Activated CD4-positive, alpha-beta memory T cell treated with anti-CD3 and anti-CD28 coated beads, Interleukin-2, amount 10 ng/mL, durations not matched to agents 7 days and 5 days (primary cell): ENCODE measurements around the gene SH3TC1. TPM values are rescaled to one million over a fixed set of nuclear protein-coding genes. Genes with fewer than 3 reads are reported as not detected.

Experiments
- CTCF ChIA-PET: fragments of 350-600 bp; sonication (Branson Sonifier 250); formaldehyde crosslinking; loops from one replicate; lab custom pipeline; 2021; ENCODE audit warnings: antibody characterized with exemption, inconsistent platforms; lab: Charles Lee
- POLR2A ChIA-PET: fragments of 350-600 bp; sonication (Branson Sonifier 250); formaldehyde crosslinking; loops from one replicate; lab custom pipeline; 2021; ENCODE audit warnings: antibody characterized with exemption; lab: Charles Lee
- DNase-seq: peaks from one replicate; pipeline ENCODE4 v3.0.0-alpha.2; 2020
- H3K27ac Mint-ChIP-seq: one replicate; pipeline ENCODE4 v1.8.0; 2021; ENCODE audit warnings: mild to moderate bottlenecking, mixed read lengths
- H3K27me3 Mint-ChIP-seq: one replicate; pipeline ENCODE4 v1.8.0; 2021; ENCODE audit warnings: mixed read lengths
- H3K36me3 Mint-ChIP-seq: one replicate; pipeline ENCODE4 v1.8.0; 2021; ENCODE audit warnings: low read depth, mixed read lengths
- H3K4me1 Mint-ChIP-seq: one replicate; pipeline ENCODE4 v1.8.0; 2021; ENCODE audit warnings: mixed read lengths
- H3K4me3 Mint-ChIP-seq: one replicate; pipeline ENCODE4 v1.8.0; 2021; ENCODE audit warnings: mild to moderate bottlenecking, mixed read lengths
- H3K9me3 Mint-ChIP-seq: one replicate; pipeline ENCODE4 v1.8.0; 2021; ENCODE audit warnings: mixed read lengths
- total RNA-seq, 2 experiments: library from RNA; stranded (reverse); gene quantifications; one replicate each; pipeline ENCODE4 v1.2.3, GENCODE V29; 2021

Gene SH3TC1
- total RNA-seq, 2 experiments from 2014 or later: 16.8 to 19.5 TPM

GRCh38 chr4:8210010-8210409 is 10.9 kb downstream of the SH3TC1 start:
- H3K36me3 Mint-ChIP-seq: no peaks in the 10 kb centered on the region
- H3K9me3 Mint-ChIP-seq: no peaks in the 10 kb centered on the region
- no peak for DNase-seq
- no peaks in the 10 kb centered on the region for H3K4me1 Mint-ChIP-seq
- H3K4me3 Mint-ChIP-seq: no peak overlapping the region
- ChIA-PET CTCF (no interaction called here), POLR2A (no interaction called here)
- H3K27ac Mint-ChIP-seq: no peak overlapping the region
- H3K27me3 Mint-ChIP-seq: no peaks in the 10 kb centered on the region

- Mint-ChIP-seq H3K4me1 (no peaks in the 10 kb centered on the region), H3K9me3 (no peaks in the 10 kb centered on the region)
- no peak for DNase-seq
These were observed 11.5 kb downstream of the SH3TC1 start for GRCh38 chr4:8210616-8211015.

GRCh38 chr4:8211251-8211650 is 12.2 kb downstream of the SH3TC1 start:
- Mint-ChIP-seq H3K36me3 (no peaks in the 10 kb centered on the region), H3K27me3 (no peaks in the 10 kb centered on the region), H3K27ac (no peak overlapping the region), H3K4me1 (no peaks in the 10 kb centered on the region), H3K9me3 (no peaks in the 10 kb centered on the region), H3K4me3 (no peak overlapping the region)
- CTCF ChIA-PET: no interaction called here
- DNase-seq: no peak
- POLR2A ChIA-PET: no interaction called here

More at GRCh38 chr4:8210616-8211015, 11.5 kb downstream of the SH3TC1 start:
- ChIA-PET POLR2A (no interaction called here), CTCF (no interaction called here)
- H3K36me3 Mint-ChIP-seq: no peaks in the 10 kb centered on the region
- H3K27ac Mint-ChIP-seq: no peak overlapping the region
- no peak overlapping the region for H3K4me3 Mint-ChIP-seq
- no peaks in the 10 kb centered on the region for H3K27me3 Mint-ChIP-seq

- Mint-ChIP-seq H3K9me3 (no peaks in the 10 kb centered on the region), H3K27ac (no peak overlapping the region), H3K27me3 (no peaks in the 10 kb centered on the region), H3K4me1 (no peaks in the 10 kb centered on the region), H3K4me3 (no peak overlapping the region), H3K36me3 (no peaks in the 10 kb centered on the region)
- no peak for DNase-seq
- ChIA-PET POLR2A (interaction anchor here (1.5 kb wide), 1 partner anchor 13 kb away, joined by 4 read pairs; the partner anchor contains the start of gene SH3TC1), CTCF (no interaction called here)
These were observed 12.9 kb downstream of the SH3TC1 start for GRCh38 chr4:8211737-8212581.

- no peaks in the 10 kb centered on the region for H3K9me3 Mint-ChIP-seq
These were observed 13.5 kb downstream of the SH3TC1 start for GRCh38 chr4:8212622-8213021.

GRCh38 chr4:8213121-8213520 is 14.0 kb downstream of the SH3TC1 start:
- Mint-ChIP-seq H3K4me3 (no peak overlapping the region), H3K27me3 (no peaks in the 10 kb centered on the region), H3K4me1 (peaks cover under 1% of the 10 kb centered on the region), H3K27ac (no peak overlapping the region), H3K9me3 (no peaks in the 10 kb centered on the region), H3K36me3 (no peaks in the 10 kb centered on the region)
- no peak for DNase-seq
- ChIA-PET POLR2A (interaction anchor here (1.5 kb wide), 1 partner anchor 14 kb away, joined by 4 read pairs; the partner anchor contains the start of gene SH3TC1), CTCF (interaction anchor here (0.7 kb wide), 1 partner anchor 892 kb away, joined by 3 read pairs; no protein-coding TSS in a partner anchor)

More at GRCh38 chr4:8212622-8213021, 13.5 kb downstream of the SH3TC1 start:
- ChIA-PET POLR2A (interaction anchor here (1.5 kb wide), 1 partner anchor 14 kb away, joined by 4 read pairs; the partner anchor contains the start of gene SH3TC1), CTCF (no interaction called here)
- H3K27me3 Mint-ChIP-seq: no peaks in the 10 kb centered on the region
- no peaks in the 10 kb centered on the region for H3K36me3 Mint-ChIP-seq
- H3K27ac Mint-ChIP-seq: no peak overlapping the region
- DNase-seq: no peak
- H3K4me1 Mint-ChIP-seq: no peaks in the 10 kb centered on the region
- H3K4me3 Mint-ChIP-seq: no peak overlapping the region

GRCh38 chr4:8214136-8214535 is 15.0 kb downstream of the SH3TC1 start:
- ChIA-PET POLR2A (no interaction called here), CTCF (no interaction called here)
- H3K4me3 Mint-ChIP-seq: no peak overlapping the region
- H3K27me3 Mint-ChIP-seq: no peaks in the 10 kb centered on the region
- no peak for DNase-seq
- no peaks in the 10 kb centered on the region for H3K36me3 Mint-ChIP-seq
- peaks cover 5% of the 10 kb centered on the region for H3K4me1 Mint-ChIP-seq
- H3K27ac Mint-ChIP-seq: no peak overlapping the region
- H3K9me3 Mint-ChIP-seq: no peaks in the 10 kb centered on the region

- Mint-ChIP-seq H3K4me3 (no peak overlapping the region), H3K27ac (no peak overlapping the region), H3K9me3 (no peaks in the 10 kb centered on the region), H3K27me3 (no peaks in the 10 kb centered on the region), H3K4me1 (peaks cover 5% of the 10 kb centered on the region), H3K36me3 (no peaks in the 10 kb centered on the region)
- ChIA-PET POLR2A (no interaction called here), CTCF (no interaction called here)
- no peak for DNase-seq
These were observed 15.9 kb downstream of the SH3TC1 start for GRCh38 chr4:8215001-8215427.

- Mint-ChIP-seq H3K4me1 (peaks cover 5% of the 10 kb centered on the region), H3K4me3 (no peak overlapping the region), H3K9me3 (no peaks in the 10 kb centered on the region), H3K27ac (no peak overlapping the region), H3K36me3 (no peaks in the 10 kb centered on the region), H3K27me3 (no peaks in the 10 kb centered on the region)
- CTCF ChIA-PET: no interaction called here
- POLR2A ChIA-PET: no interaction called here
- DNase-seq: no peak
These were observed 16.8 kb downstream of the SH3TC1 start for GRCh38 chr4:8215641-8216442.

- Mint-ChIP-seq H3K4me1 (peaks cover 10% of the 10 kb centered on the region), H3K9me3 (no peaks in the 10 kb centered on the region), H3K36me3 (no peaks in the 10 kb centered on the region), H3K27ac (no peak overlapping the region), H3K27me3 (no peaks in the 10 kb centered on the region), H3K4me3 (no peak overlapping the region)
- DNase-seq: no peak
- ChIA-PET CTCF (interaction anchor here (1.8 kb wide), 1 partner anchor 40 kb away, joined by 6 read pairs; no protein-coding TSS in a partner anchor), POLR2A (interaction anchor here (1.9 kb wide), 1 partner anchor 17 kb away, joined by 8 read pairs; the partner anchor contains the start of gene SH3TC1)
These were observed 17.6 kb downstream of the SH3TC1 start for GRCh38 chr4:8216443-8217245.

GRCh38 chr4:8217246-8217511 is 18.1 kb downstream of the SH3TC1 start:
- Mint-ChIP-seq H3K36me3 (no peaks in the 10 kb centered on the region), H3K4me1 (peaks cover 15% of the 10 kb centered on the region), H3K27me3 (no peaks in the 10 kb centered on the region), H3K4me3 (no peak overlapping the region), H3K9me3 (no peaks in the 10 kb centered on the region), H3K27ac (no peak overlapping the region)
- ChIA-PET CTCF (interaction anchor here (1.8 kb wide), 1 partner anchor 40 kb away, joined by 6 read pairs; no protein-coding TSS in a partner anchor), POLR2A (interaction anchor here (1.9 kb wide), 1 partner anchor 18 kb away, joined by 8 read pairs; the partner anchor contains the start of gene SH3TC1)
- DNase-seq: no peak

GRCh38 chr4:8217871-8218270 is 18.8 kb downstream of the SH3TC1 start:
- ChIA-PET POLR2A (interaction anchor here (1.9 kb wide), 1 partner anchor 18 kb away, joined by 8 read pairs; the partner anchor contains the start of gene SH3TC1), CTCF (interaction anchor here (1.8 kb wide), 1 partner anchor 41 kb away, joined by 6 read pairs; no protein-coding TSS in a partner anchor)
- Mint-ChIP-seq H3K36me3 (no peaks in the 10 kb centered on the region), H3K4me3 (no peak overlapping the region), H3K9me3 (no peaks in the 10 kb centered on the region), H3K27me3 (no peaks in the 10 kb centered on the region), H3K4me1 (peaks cover 19% of the 10 kb centered on the region), H3K27ac (no peak overlapping the region)
- no peak for DNase-seq
